ENCODE data around the gene KMT2C.
"Not testable (repeated sequence)": the region's sequence is repeated elsewhere in the genome, so short reads cannot be mapped to it uniquely, and the experiment has no call there.

Gene KMT2C

DNA sequence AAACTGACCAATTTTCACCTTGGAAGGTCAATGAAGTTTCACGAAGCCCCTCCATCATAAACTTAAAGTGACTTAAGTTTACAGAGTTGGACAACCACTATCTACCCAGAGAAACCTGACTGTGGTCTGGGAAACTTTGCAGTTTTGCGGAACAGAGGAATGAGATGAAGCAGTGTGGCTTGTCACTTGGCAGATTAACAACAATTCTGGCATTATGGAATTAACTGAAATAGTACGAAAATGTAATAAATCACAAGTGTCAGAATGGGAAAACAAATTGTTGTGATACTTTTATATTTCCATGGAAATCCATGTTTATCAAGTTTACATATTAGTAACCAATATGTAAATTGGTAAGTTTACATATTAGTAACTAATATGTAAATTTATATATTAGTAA, 4.9 kb downstream of the KMT2C start:
- no peak overlapping the region for H3K4me3 ChIP-seq (ENCODE audit: low read length)
- no peak for TF ChIP-seq ZNF274 (IDR thresholded peaks at IDR 0.05; ENCODE audit: low read depth, low read length)

DNA sequence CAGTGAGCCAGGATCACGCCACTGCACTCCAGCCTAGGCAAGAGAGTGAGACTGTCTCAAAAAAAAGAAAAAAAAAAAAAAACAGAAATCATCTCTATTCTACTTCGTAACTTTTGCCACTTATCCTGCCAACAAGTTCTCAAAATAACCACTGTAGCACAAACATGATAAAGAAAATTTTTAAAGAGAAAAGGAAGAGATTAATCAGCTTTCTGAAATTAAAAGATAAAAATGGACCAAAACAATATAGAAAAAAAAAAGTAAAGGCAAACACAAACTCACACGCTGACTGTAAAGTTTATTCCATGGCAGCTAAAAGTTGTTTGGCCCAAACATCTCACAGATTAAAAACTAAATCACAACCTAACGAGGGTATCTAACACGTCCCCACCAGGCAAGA, 5.7 kb downstream of the KMT2C start:
- not testable (repeated sequence) for H3K4me3 ChIP-seq (ENCODE audit: low read length)

DNA sequence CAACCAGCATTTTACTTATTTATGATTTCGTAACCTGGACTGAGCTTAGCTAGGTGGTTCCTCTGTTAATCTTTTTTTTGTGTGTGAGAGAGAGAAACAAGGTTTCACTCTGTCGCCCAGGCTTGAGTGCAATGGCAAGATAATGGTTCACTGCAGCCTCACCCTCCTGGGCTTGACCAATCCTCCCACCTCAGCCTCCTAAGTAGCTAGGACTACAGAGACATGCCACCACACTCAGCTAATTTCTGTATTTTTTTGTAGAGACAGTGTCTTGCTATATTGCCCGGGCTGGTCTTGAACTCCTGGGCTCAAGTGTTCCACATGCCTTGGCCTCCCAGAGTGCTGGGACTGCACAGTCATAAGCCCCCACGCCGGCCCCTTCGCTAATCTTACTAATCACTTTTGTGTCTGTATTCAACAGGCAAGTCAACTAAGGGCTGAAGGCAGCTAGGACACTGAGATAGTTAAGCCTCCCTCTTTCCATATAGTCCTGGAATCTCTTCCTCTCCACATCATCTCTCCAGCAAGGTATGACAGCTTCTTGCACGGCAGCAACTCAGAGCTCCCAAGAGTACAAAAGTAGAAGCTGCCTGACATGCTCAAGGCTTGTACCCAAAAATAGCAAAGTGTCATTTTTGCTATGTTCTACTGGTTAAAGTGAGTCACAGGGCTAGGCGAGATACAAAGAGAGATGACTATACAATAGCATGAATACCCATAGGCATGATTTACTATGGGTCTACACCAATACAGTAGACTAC, 11.3 kb downstream of the KMT2C start:
- TF ChIP-seq ZNF274 (IDR thresholded peaks at IDR 0.05; ENCODE audit: low read depth, low read length), result no peak
- no peak overlapping the region for H3K4me3 ChIP-seq (ENCODE audit: low read length)

DNA sequence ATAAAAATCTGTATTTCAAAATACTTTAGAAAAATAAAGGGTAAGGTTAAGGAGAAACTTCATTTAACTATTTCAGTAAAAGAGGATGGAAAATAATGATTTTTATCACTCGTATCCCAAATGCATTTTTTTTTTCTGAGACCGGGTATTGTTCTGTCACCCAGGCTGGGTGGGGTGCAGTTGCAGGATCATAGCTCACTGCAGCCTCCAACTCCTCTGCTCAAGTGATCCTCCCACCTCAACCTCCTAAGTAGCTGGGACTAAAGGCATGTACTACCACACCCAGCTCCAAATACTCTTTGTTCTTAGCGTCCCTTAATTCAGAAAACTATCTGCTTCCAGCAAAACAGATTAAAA, 11.8 kb downstream of the KMT2C start:
- no peak overlapping the region for H3K4me3 ChIP-seq (ENCODE audit: low read length)
- TF ChIP-seq ZNF274 (IDR thresholded peaks at IDR 0.05; ENCODE audit: low read depth, low read length), result no peak

DNA sequence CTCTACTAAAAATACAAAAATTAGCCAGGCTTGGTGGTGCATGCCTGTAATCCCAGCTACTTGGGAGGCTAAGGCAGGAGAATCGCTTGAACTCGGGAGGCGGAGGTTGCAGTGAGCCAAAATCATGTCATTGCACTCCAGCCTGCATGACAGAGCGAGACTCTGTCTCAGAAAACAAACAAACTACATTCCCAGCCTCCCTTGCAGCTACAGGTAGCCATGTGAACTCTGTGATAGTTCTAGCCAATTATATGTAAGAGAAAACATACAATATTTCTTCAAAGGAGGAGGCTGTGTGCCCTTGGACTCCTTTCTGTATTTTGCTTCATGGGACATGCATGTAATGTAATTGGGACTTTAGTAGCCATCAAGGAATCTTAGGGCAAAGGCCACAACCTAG, 12.6 kb downstream of the KMT2C start:
- H3K4me3 ChIP-seq (ENCODE audit: low read length), result not testable (repeated sequence)

DNA sequence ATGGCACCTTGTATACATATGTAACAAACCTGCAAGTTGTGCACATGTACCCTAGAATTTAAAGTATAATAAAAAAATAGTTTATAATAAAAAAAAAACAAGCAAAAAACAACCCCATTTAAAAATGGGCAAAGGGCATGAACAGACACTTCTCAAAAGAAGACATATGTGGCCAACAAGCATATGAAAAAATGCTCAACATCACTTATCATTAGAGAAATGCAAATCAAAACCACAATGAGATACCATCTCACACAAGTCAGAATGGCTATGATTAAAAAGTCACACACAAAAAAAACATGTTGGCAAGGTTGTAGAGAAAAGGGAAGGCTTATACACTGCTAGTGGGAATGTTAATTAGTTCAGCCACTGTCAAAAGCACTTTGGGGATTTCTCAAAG, 14.9 kb downstream of the KMT2C start:
- H3K4me3 ChIP-seq (ENCODE audit: low read length), result not testable (repeated sequence)

DNA sequence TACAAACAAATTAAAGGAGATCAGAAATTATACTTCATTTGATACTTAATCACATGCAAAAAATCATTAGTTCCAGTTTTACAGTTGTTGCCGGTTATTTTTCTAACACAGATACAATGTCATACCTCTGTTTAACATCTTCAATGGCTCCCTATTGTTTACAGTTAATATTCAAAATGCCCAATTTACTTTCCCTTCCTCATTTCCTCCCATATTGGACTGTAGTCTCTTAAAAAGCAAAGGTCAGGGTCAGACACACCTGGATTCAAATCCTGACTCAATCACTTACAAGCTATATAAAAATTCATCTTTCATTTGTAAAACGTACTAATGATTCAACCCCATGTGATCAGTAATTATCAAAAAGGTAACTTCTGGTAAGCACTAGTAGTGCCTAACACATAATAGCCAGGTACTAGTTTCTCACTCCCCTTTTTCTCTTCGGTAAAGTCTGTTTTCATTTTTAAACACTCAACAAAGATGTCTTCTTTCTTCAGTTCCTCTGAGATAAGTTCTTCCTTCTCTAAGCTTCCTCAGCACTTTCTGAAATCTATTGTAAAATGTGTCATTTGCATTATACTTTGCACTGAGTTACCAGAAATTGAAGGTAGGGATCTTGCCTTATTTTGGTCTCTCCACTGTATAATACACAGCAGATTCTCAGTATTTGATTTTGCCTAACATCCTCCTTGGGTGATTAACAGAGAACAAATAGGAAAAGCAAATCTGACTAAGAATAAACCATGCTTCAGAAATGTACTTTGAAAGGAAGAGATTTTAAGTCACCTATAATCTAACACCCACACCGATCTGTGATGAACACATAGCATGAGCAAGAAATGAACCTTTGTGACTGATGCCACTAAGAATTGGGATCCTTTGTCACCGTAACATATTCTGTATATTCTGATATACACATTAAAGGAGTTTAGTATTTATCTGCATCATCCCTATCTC, 16.1 kb downstream of the KMT2C start:
- TF ChIP-seq ZNF274 (IDR thresholded peaks at IDR 0.05; ENCODE audit: low read depth, low read length), result no peak
- H3K4me3 ChIP-seq (ENCODE audit: low read length), result no peak overlapping the region

DNA sequence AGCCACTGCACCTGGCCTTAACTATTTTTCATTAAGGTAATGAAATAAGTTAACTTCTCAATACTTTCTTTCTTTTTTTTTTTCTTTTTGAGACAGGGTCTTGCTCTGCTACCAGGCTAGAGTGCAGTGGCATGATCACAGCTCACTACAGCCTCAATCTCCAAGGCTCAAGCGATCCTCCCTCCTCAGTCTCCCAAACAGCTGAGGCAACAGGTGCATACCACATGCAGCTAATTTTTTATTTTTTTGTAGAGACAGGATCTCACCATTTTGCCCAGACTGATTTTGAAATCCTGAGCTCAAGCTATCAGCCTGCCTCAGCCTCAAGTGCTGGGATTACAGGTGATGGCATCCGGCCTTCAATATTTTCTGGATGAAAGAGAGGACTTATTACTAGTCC, 21.0 kb downstream of the KMT2C start:
- TF ChIP-seq ZNF274 (IDR thresholded peaks at IDR 0.05; ENCODE audit: low read depth, low read length), result no peak
- H3K4me3 ChIP-seq (ENCODE audit: low read length), result no peak overlapping the region

DNA sequence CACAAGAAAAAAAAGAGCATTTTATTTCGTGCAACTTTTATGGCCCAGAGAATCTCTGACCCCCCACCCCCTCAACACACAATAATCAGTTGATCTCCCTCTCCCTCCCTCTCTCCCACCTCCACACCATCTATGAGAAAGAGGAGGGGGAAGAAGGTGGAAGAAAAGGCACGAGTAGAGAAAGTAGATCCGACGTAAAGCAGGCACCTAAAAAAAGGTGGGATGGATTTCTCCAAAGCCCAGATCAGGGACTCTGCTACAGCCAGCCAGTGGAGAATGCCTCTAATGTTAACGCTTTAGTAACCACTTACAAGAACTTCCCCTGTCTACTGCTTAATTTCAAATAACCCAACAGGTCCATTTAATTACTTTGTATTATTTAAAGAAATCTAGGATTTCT, 24.4 kb downstream of the KMT2C start:
- no peak for TF ChIP-seq ZNF274 (IDR thresholded peaks at IDR 0.05; ENCODE audit: low read depth, low read length)
- no peak overlapping the region for H3K4me3 ChIP-seq (ENCODE audit: low read length)

DNA sequence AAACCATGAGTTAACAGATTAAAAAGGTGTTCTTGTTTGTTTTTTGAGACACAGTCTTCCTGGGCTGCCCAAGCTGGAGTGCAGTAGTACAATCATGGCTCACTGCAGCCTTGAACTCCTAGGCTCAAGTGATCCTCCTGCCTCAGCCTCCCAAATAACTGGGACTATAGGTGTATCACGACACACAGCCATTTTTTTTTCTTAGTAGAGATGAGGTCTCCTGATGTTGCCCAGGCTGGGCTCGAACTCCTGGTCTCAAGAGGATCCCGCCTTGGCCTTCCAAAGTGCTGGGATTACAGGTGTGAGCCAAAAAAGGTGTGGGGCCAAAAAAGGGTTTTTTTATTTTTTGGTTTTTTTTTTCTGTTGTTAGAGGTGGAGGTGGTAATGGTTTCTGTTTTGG, 29.3 kb downstream of the KMT2C start:
- no peak for TF ChIP-seq ZNF274 (IDR thresholded peaks at IDR 0.05; ENCODE audit: low read depth, low read length)
- no peak overlapping the region for H3K4me3 ChIP-seq (ENCODE audit: low read length)

DNA sequence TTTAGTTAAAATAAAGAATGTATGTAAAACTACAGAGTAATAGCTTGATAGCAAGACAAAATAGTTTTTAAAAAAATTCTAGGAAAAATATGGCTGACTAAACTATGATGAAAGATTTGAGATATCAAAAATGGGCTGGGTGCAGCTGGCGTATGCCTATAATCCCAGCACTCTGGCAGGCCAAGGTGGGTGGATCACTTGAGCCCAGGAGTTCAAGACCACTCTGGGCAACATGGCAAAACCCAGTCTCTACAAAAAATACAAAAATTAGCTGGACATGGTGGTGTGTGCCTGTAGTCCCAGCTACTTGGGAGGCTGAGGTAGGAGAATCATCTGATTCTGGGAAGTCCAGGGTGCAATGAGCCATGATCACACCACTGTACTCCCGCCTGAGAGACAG, 29.8 kb downstream of the KMT2C start:
- H3K4me3 ChIP-seq (ENCODE audit: low read length), result not testable (repeated sequence)

DNA sequence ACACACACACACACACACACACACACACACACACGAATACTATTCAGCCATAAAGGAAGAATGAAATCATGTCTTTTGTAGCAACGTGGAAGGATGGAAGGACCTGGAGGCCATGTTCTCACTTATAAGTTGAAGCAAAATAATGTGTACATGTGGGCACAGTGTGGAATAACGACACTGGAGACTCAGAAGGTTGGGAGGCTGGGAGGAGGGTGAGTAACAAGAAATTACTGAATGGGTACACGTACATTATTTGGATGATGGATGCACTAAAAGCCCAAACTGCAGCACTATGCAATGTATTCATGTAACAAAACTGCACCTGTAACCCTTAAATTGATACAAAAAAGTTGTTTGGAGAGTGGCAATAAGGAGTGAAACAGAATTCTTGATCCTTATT, 32.1 kb downstream of the KMT2C start:
- TF ChIP-seq ZNF274 (IDR thresholded peaks at IDR 0.05; ENCODE audit: low read depth, low read length), result no peak
- no peak overlapping the region for H3K4me3 ChIP-seq (ENCODE audit: low read length)

DNA sequence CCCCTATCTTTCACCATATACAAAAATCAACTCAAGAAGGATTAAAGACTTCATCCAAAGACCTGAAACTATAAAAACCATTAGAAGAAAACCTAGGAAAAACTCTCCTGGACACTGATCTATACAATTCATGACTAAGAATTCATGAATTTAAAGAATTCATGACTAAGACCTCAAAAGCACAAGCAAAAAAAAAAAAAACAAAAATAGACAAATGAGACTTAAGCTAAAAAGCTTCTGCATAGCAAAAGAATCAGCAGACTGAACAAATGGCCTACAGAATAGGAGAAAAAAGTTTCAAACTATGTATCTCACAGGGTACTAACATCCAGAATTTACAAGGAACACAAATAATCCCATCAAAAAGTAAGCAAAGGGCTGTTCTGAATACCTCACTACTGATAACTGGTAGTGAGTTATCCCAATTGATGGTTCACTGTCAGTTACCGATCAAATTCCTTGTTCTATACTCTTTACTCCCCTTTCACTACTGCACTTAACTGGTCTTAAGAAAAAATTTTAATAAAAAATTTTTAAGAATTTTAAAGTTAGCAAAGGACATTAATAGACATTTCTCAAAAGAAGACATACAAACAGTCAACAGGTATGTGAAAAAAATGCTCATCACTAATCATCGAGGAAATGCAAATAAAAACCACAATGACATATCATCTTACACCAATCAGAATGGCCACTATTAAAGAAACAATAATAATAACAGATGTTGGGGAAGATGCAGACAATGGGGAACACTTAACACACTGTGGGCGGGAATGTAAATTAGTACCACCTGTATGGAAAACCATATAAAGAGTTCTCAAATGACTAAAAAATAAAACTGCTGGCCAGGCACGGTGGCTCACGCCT, 33.2 kb downstream of the KMT2C start:
- H3K4me3 ChIP-seq (ENCODE audit: low read length), result no peak overlapping the region
- no peak for TF ChIP-seq ZNF274 (IDR thresholded peaks at IDR 0.05; ENCODE audit: low read depth, low read length)

DNA sequence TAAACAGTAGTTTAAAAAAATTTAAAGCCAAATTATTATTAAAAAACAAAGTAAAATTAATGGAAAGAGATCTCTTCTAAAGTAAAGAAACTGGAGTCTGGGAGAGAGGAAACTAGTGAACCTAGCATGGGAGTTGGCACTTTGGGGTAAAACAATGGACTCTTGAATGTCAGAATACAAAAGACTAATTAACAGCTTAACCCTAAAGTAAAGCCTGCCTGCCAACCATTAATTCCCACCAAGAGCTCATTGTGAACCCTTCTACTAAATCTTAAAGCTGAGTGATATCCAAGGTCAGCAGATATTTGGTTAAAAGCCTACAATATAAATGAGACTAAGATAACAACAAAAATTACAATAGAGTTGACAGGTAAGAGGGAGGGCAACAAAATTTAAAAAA, 36.5 kb downstream of the KMT2C start:
- TF ChIP-seq ZNF274 (IDR thresholded peaks at IDR 0.05; ENCODE audit: low read depth, low read length), result no peak
- H3K4me3 ChIP-seq (ENCODE audit: low read length), result no peak overlapping the region

DNA sequence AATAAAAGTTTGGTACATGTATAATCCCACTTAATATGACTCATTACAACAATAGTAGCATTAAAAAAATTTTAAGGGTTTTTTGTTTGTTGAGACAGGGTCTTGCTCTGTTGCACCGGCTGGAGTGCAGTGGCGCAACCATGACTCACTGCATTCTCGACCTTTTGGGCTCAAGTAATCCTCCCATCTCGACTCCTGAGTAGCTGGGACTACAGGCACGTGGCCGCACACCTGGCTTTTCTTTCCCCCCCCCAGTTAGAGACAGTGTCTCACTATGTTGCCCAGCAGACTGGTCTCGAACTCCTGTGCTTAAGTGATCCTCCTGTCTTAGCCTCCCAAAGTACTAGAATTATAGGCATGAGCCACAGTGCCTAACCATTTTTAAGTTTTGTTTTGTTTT, 40.7 kb downstream of the KMT2C start:
- H3K4me3 ChIP-seq (ENCODE audit: low read length), result no peak overlapping the region
- no peak for TF ChIP-seq ZNF274 (IDR thresholded peaks at IDR 0.05; ENCODE audit: low read depth, low read length)

DNA sequence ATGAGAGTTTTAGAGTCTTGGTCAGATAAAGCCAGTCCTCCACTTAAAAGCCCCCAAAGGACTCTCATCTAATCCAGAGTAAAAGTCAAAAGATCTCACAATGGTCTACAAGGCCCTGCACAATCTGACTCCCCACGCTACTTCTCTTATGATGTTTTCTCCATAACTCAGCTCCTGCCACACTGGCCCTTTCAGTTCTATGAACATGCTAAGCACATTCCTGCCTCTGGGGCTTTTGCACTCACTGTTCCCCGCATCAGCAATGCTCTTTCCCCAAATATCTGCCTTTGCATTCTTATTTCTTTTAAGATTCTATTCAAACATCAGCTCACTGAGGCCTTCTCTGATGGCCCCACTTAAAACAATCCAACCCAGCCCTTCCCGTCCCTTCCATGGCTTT, 41.6 kb downstream of the KMT2C start:
- H3K4me3 ChIP-seq (ENCODE audit: low read length), result not testable (repeated sequence)

All from GM08714 (cell line).